Ishikawa (cell line): ENCODE results near the gene SLC6A5.

Experiments
- CREB1 ChIP-seq: IDR thresholded peaks from 2 replicates; pipeline ENCODE4 v1.6.1; 2012; ENCODE audit warnings: low read depth
- EGR1 ChIP-seq: IDR thresholded peaks from 2 replicates; pipeline ENCODE4 v1.6.1; 2012
- MAX ChIP-seq: IDR thresholded peaks from 2 replicates; pipeline ENCODE4 v1.6.1; 2012
- NFIC ChIP-seq: IDR thresholded peaks from 2 replicates; pipeline ENCODE4 v1.6.1; 2012
- TCF12 ChIP-seq: IDR thresholded peaks from 2 replicates; pipeline ENCODE4 v1.6.1; 2012; ENCODE audit warnings: low read depth

- no peak for TF ChIP-seq TCF12
- TF ChIP-seq NFIC: no peak
- TF ChIP-seq MAX: no peak
- TF ChIP-seq CREB1: no peak
- TF ChIP-seq EGR1: no peak
Observed at GRCh38 chr11:20707876-20708275, 108.5 kb downstream of the SLC6A5 start.
